GM21390 (cell line): Measurements from ENCODE around the gene FMO4.
"Not testable (repeated sequence)": the region's sequence is repeated elsewhere in the genome, so short reads cannot be mapped to it uniquely, and the experiment has no call there.

ENCODE experiments used
- ATAC-seq: cut with Tn5 transposase; IDR thresholded peaks from one replicate; pipeline ENCODE4 v1.9.1; 2021; ENCODE audit not compliant: unreplicated experiment

Gene FMO4

GRCh38 chr1:171329251-171329650 is 15.3 kb downstream of the FMO4 start:
- no peak for ATAC-seq

DNA sequence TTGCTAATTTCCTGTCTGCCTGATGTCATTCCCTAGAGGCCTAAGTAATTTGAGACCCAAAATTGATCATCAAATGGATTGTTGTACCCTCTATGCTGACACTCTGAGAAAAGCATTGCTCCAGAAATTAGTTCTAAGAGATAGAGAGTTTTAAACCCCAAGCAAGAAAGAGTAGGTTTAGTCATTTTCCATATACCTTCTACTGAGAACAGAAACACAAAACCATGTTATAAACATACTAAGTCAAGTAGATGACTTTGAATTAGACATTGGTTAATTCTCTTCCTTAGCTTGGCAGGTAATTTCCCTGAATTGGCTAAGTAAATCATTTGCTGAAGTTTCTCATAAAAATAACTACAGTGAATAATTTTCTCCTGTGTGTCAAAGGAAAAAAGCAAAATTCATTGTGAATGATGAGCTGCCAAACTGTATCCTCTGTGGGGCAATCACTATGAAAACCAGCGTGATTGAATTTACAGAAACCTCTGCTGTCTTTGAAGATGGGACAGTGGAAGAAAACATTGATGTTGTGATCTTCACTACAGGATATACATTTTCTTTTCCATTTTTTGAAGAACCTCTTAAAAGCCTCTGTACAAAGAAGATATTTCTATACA is 20.1 kb downstream of the FMO4 start:
- ATAC-seq, result no peak

GRCh38 chr1:171335964-171336363 is 22.0 kb downstream of the FMO4 start:
- ATAC-seq, result no peak

- not testable (repeated sequence) for ATAC-seq
Observed at GRCh38 chr1:171339345-171339744, 25.4 kb downstream of the FMO4 start.

DNA sequence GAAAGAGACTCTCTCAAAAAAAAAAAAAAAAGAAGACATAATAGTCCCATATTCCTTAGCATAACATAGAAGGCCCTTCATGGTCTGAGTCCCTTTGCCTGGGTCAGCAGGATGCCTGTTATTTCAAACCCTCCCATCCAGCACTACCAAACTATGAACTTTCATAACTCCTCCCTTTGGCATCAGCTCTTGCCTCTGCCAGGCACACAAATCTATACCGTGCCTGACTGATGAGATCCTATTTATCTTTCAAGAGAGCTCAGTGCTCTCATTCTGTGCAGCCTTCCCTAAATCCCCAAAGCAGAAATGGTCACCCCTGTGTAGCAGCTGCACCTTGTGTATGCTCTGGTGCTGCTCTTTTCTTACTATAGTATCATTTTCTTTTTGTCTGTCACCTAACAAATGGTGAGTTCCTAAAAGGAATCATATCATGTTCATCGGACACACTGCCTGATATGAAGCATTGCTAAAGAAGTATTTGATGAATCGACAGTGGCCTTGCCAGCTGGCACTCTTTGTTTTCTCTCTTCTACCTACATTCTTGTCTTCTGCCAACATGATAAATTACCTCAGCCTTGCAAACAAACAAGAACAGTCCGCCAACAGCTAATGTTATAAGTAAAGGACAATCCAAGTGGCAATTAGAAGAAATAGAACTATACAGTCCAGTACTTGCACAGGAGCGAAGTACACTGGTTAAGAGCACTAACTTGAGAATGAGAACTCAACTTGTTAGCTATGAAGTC is 29.9 kb downstream of the FMO4 start:
- no peak for ATAC-seq

DNA sequence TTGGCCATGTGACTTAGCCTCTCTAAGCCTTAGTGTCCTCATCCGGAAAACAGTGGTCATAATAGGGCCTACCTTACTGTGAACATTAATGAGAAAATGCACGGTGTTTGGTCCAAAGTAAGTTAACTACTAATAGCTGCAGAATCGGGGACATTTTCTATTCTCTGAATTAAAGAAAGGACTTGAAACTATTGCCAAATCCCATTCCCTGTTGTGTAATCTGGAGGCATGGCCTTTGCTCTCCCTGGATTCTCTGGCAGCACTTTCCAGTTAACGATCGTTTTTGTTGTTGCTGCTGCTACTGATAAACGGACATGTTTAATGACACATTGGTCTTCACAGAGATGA is 30.5 kb downstream of the FMO4 start:
- no peak for ATAC-seq

GRCh38 chr1:171345536-171345935 is 31.6 kb downstream of the FMO4 start:
- no peak for ATAC-seq

GRCh38 chr1:171346881-171347280 is 32.9 kb downstream of the FMO4 start:
- no peak for ATAC-seq

DNA sequence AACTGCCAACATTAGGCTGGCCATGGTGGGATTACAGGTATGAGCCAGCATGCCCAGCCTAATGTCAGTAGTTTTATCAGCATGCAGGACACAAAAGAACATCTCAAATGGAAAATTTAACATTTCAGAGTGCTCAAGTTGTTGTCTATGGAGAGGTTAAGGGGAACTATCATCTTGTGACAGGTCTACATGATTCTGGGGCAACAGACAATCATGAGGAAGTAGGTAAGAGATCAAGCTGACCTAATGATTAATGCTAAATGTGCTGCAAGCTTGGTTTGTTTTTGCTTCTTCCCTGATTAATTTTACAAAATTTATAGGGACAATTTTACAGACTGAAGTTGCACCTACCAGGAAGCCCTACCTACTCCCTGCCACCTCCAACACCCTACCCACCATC is 36.6 kb downstream of the FMO4 start:
- no peak for ATAC-seq

DNA sequence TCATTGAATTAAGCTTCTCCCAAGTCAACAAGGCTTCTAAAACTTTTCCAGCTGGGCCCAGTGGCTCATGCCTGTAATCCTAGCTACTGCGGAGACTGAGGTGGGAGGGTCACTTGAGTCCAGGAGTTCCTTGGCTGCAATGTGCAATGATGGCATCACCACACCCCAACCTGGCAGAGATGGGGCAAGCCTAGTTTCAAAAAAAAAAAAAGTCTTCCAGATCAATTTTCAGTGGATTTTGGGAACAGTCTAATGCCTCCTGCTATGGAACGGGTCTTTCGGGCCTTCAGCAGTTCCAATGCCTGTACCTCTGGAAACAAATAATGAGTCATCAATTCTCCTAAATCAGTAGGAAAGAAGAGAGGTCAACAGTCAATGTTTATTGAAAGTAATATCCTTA is 38.0 kb downstream of the FMO4 start:
- ATAC-seq, result no peak

DNA sequence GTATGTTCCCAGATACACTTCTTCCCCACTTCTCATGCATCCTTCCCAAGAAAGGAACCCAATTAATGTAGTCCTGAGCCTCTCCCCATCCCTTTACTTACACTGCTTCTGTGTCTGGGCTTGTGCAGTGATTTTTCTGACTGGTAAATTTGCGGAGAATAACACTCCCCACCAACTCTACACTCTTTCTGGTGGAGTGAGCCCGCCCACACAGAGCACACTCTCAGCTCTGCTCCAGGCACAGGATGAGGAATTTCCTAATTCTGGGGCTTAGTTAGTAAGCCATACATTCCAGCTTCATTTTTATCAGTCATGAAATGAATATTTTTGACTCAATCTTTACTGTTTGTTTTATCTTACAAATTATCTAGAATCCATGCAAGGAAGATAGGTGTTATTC is 38.6 kb downstream of the FMO4 start:
- no peak for ATAC-seq

DNA sequence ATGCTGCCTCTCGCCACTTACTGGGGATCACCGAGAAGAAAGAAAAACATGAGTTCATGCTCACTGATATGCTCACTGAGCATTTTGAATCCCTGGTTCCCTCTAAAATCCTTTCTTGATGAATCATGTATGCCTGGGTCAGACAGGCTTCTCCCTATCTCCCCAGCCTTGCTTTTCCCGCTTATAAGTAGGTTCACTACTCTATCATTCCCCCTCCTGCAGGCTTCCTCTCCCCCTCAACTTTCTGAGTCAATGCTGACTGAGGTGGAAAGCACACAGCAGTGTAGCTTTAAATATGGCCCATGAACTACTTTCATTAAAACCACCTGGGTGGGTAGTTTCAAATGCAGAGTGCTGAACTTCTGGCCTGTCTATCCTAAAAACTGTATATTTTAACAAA is 41.7 kb downstream of the FMO4 start:
- no peak for ATAC-seq

- no peak for ATAC-seq
Observed at GRCh38 chr1:171357179-171357578, 43.2 kb downstream of the FMO4 start.

DNA sequence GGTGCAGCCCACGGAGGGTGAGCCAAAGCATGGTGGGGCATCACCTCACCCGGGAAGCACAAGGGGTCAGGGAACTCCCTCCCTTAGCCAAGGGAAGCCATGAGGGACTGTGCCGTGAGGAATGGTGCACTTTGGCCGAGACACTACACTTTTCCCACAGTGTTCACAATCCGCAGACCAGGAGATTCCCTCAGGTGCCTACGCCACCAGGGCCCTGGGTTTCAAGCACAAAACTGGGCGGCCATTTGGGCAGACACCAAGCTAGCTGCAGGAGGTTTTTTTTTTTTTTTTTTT is 45.3 kb downstream of the FMO4 start:
- not testable (repeated sequence) for ATAC-seq

DNA sequence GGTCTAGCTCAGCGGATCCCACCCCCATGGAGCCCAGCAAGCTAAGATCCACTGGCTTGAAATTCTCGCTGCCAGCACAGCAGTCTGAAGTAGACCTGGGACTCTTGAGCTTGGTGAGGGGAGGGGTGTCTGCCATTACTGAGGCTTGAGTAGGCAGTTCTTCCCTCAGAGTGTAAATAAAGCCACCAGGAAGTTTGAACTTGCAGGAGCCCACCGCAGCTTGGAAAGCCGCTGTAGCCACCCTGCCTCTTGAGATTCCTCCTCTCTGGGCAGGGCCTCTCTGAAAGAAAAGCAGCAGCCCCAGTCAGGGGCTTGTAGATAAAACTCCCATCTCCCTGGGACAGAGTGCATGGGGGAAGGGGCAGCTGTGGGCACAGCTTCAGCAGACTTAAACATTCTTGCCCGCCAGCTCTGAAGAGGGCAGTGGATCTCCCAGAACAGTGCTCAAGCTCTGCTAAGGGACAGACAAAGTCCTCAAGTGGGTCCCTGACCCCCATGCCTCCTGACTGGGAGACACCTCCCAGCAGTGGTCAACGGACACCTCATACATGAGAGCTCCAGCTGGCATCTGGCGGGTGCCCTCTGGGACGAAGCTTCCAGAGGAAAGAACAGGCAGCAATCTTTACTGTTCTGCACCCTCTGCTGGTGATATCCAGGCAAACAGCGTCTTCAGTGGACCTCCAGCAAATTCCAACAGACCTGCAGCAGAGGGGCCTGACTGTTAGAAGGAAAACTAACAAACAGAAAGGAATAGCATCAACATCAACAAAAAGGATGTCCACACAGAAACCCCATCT is 45.9 kb downstream of the FMO4 start:
- ATAC-seq, result not testable (repeated sequence)

GRCh38 chr1:171366085-171366484 is 52.1 kb downstream of the FMO4 start:
- ATAC-seq, result no peak

GRCh38 chr1:171366816-171367215 is 52.8 kb downstream of the FMO4 start:
- ATAC-seq, result no peak

DNA sequence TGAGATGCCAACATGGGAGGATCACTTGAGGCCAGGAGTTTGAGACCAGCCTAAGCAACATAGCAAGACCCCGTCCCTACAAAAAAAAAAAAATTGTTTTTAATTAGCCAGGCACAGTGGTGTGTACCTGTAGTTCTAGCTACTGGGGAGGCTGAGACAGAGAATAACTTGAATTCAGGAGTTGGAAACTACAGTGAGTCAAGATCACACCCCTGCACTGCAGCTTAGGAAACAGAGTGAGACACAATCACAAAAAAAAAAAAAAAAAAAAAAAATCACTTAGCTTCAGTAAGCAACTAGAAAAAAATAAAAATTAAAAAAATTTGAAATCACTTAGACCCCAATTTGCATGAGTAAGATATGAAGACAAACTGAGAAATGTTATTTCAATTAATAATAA is 53.5 kb downstream of the FMO4 start:
- no peak for ATAC-seq

DNA sequence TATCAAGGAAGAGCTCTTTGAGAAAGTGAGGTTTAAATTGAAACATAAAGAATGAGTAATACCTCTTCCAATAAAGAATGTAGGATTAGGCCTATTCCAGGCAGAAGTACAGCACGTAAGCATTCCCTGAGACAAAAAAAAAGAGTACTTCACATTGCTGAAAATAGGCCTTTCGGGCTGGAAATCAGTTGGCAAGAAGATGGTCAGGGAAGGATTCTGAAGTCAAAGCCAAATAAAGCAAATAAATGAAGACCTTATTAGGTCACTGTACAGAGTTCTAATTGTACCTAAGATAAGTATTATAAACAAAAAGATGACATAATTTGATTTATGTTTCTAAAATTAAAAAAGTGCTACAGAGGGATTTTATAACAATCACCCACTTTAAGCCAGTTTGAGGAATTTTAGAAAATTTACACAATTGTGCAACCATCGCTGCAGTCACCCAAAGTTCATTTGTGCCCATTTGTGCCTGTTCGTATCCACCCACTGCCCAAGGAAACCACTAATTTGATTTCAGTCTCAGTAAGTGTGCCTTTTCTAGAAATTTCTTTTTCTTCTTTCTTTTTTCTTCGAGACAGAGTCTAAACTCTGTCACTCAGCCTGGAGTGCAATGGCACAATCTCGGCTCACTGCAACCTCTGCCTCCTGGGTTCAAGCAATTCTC is 58.6 kb downstream of the FMO4 start:
- ATAC-seq, result no peak

- ATAC-seq, result not testable (repeated sequence)
Observed at GRCh38 chr1:171373357-171374122, 59.6 kb downstream of the FMO4 start.

- ATAC-seq, result no peak
Observed at GRCh38 chr1:171379846-171380245, 65.9 kb downstream of the FMO4 start.
